ENCODE measurements around the gene F12.
"Not testable (repeated sequence)": the region's sequence is repeated elsewhere in the genome, so short reads cannot be mapped to it uniquely, and the experiment has no call there.

DNA sequence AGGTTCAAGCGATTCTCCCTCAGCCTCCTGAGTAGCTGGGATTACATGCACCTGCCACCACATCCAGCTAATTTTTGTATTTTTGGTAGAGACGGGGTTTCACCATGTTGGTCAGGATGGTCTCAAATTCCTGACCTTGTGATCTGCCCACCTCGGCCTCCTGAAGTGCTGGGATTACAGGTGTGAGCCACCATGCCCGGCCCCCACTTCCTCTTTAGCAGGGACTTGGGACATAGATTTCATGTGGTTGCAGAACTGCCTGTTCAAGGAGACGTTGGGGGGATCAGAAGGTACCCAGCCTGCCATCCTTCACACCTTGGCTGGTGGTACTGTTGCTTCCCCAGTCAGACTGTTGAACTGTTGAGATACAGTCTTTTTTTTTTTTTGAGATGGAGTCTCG lies 7.7 kb upstream of the F12 start:
- not testable (repeated sequence) for TF ChIP-seq POLR2A (IDR thresholded peaks at IDR 0.05; ENCODE audit: control extremely low read depth in 1 of 2, low read depth in 2 of 2, low read length in 2 of 2); CEBPB (IDR thresholded peaks at IDR 0.05; ENCODE audit: low read depth, low read length); CREB1 (IDR thresholded peaks at IDR 0.05); EP300 (IDR thresholded peaks at IDR 0.05; ENCODE audit: borderline replicate concordance in 1 of 2, low read depth in 2 of 2, low read length in 2 of 2); CBX8 (IDR thresholded peaks at IDR 0.05; ENCODE audit: borderline replicate concordance, low read depth, low read length); YY1 (IDR thresholded peaks at IDR 0.05; ENCODE audit: low read depth, low read length)
- TF ChIP-seq, protein P1, sequence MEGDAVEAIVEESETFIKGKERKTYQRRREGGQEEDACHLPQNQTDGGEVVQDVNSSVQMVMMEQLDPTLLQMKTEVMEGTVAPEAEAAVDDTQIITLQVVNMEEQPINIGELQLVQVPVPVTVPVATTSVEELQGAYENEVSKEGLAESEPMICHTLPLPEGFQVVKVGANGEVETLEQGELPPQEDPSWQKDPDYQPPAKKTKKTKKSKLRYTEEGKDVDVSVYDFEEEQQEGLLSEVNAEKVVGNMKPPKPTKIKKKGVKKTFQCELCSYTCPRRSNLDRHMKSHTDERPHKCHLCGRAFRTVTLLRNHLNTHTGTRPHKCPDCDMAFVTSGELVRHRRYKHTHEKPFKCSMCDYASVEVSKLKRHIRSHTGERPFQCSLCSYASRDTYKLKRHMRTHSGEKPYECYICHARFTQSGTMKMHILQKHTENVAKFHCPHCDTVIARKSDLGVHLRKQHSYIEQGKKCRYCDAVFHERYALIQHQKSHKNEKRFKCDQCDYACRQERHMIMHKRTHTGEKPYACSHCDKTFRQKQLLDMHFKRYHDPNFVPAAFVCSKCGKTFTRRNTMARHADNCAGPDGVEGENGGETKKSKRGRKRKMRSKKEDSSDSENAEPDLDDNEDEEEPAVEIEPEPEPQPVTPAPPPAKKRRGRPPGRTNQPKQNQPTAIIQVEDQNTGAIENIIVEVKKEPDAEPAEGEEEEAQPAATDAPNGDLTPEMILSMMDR (IDR thresholded peaks at IDR 0.05; ENCODE audit: control extremely low read depth in 1 of 3, insufficient read depth in 1 of 3, low read depth in 1 of 3, low read length in 3 of 3): not testable (repeated sequence)
- TF ChIP-seq, protein P2, sequence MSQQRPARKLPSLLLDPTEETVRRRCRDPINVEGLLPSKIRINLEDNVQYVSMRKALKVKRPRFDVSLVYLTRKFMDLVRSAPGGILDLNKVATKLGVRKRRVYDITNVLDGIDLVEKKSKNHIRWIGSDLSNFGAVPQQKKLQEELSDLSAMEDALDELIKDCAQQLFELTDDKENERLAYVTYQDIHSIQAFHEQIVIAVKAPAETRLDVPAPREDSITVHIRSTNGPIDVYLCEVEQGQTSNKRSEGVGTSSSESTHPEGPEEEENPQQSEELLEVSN (IDR thresholded peaks at IDR 0.05): not testable (repeated sequence)
- TF ChIP-seq, protein P3, sequence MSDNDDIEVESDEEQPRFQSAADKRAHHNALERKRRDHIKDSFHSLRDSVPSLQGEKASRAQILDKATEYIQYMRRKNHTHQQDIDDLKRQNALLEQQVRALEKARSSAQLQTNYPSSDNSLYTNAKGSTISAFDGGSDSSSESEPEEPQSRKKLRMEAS (IDR thresholded peaks at IDR 0.05): not testable (repeated sequence)
